ENCODE results near the gene NME2. TPM values are rescaled to one million over a fixed set of nuclear protein-coding genes. Genes with fewer than 3 reads are reported as not detected.
"Not testable (repeated sequence)": the region's sequence is repeated elsewhere in the genome, so short reads cannot be mapped to it uniquely, and the experiment has no call there.

The NME2 gene
- total and polyA plus RNA-seq, 7 donors, result 334 to 1,336 (median 550) TPM

GRCh38 chr17:51170736-51171135, 4.5 kb downstream of the NME2 start:
- no peak overlapping the region for H3K4me3 ChIP-seq
- TF ChIP-seq, protein P1, sequence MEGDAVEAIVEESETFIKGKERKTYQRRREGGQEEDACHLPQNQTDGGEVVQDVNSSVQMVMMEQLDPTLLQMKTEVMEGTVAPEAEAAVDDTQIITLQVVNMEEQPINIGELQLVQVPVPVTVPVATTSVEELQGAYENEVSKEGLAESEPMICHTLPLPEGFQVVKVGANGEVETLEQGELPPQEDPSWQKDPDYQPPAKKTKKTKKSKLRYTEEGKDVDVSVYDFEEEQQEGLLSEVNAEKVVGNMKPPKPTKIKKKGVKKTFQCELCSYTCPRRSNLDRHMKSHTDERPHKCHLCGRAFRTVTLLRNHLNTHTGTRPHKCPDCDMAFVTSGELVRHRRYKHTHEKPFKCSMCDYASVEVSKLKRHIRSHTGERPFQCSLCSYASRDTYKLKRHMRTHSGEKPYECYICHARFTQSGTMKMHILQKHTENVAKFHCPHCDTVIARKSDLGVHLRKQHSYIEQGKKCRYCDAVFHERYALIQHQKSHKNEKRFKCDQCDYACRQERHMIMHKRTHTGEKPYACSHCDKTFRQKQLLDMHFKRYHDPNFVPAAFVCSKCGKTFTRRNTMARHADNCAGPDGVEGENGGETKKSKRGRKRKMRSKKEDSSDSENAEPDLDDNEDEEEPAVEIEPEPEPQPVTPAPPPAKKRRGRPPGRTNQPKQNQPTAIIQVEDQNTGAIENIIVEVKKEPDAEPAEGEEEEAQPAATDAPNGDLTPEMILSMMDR (IDR thresholded peaks at IDR 0.05), result no peak
- H3K9me3 ChIP-seq, result no peaks in the 10 kb centered on the region
- DNase-seq (no peak), ATAC-seq (no peak)
- intact Hi-C loops (cut with DNase I), result no loop called here
- WGBS, 3 donors, result 88 to 92% (median 88%) methylated on average over 2 of the region's 2 CpGs
- no peak overlapping the region for H3K27ac ChIP-seq
- H3K36me3 ChIP-seq (ENCODE audit: insufficient read depth in 1 of 2, low read depth in 1 of 2), result peaks cover 13 to 81% of the 10 kb centered on the region in 2 donors
- H3K4me1 ChIP-seq, result peaks cover 10% of the 10 kb centered on the region
- no peaks in the 10 kb centered on the region for H3K27me3 ChIP-seq (ENCODE audit: insufficient read depth in 3 of 3, low read length in 2 of 3)

GRCh38 chr17:51172030-51172429, 5.8 kb downstream of the NME2 start:
- DNase-seq; H3K27me3 ChIP-seq (ENCODE audit: insufficient read depth in 3 of 3, low read length in 2 of 3); H3K27ac ChIP-seq; ATAC-seq; H3K4me1 ChIP-seq; intact Hi-C loops (cut with DNase I); H3K9me3 ChIP-seq; H3K4me3 ChIP-seq: not testable (repeated sequence)
- H3K36me3 ChIP-seq (ENCODE audit: insufficient read depth in 1 of 2, low read depth in 1 of 2), result peaks cover 13 to 84% of the 10 kb centered on the region in 2 donors
- WGBS, 3 donors, result 86 to 97% (median 93%) methylated on average over 9 of the region's 9 CpGs

GRCh38 chr17:51180486-51180885, 14.3 kb downstream of the NME2 start:
- H3K36me3 ChIP-seq (ENCODE audit: insufficient read depth in 1 of 2, low read depth in 1 of 2), result peaks cover 3 to 83% of the 10 kb centered on the region in 2 donors
- TF ChIP-seq, protein P1 (IDR thresholded peaks at IDR 0.05), result no peak
- H3K4me1 ChIP-seq, result no peaks in the 10 kb centered on the region
- no peak overlapping the region for H3K4me3 ChIP-seq
- no peaks in the 10 kb centered on the region for H3K27me3 ChIP-seq (ENCODE audit: insufficient read depth in 3 of 3, low read length in 2 of 3)
- DNase-seq (no peak), ATAC-seq (no peak)
- H3K9me3 ChIP-seq, result no peaks in the 10 kb centered on the region
- H3K27ac ChIP-seq, result no peak overlapping the region
- WGBS, 3 donors, result 64 to 72% (median 70%) methylated on average over 5 of the region's 5 CpGs
- intact Hi-C loops (cut with DNase I), result no loop called here

GRCh38 chr17:51184124-51184523, 17.9 kb downstream of the NME2 start:
- ATAC-seq (no peak), DNase-seq (no peak)
- TF ChIP-seq, protein P1 (IDR thresholded peaks at IDR 0.05), result no peak
- no peaks in the 10 kb centered on the region for H3K9me3 ChIP-seq
- H3K36me3 ChIP-seq (ENCODE audit: insufficient read depth in 1 of 2, low read depth in 1 of 2), result peaks cover 3 to 90% of the 10 kb centered on the region in 2 donors
- H3K4me1 ChIP-seq, result no peaks in the 10 kb centered on the region
- no peaks in the 10 kb centered on the region for H3K27me3 ChIP-seq (ENCODE audit: insufficient read depth in 3 of 3, low read length in 2 of 3)
- intact Hi-C loops (cut with DNase I), result no loop called here
- 87 to 90% (median 89%) methylated on average over 1 of the region's 1 CpG for WGBS, 3 donors
- no peak overlapping the region for H3K27ac ChIP-seq
- H3K4me3 ChIP-seq, result no peak overlapping the region

- Histone ChIP-seq H3K27me3 (ENCODE audit: insufficient read depth in 3 of 3, low read length in 2 of 3) (no peaks in the 10 kb centered on the region), H3K36me3 (ENCODE audit: insufficient read depth in 1 of 2, low read depth in 1 of 2) (peaks cover 0 to 93% of the 10 kb centered on the region in 2 donors), H3K9me3 (no peaks in the 10 kb centered on the region), H3K27ac (no peak overlapping the region), H3K4me1 (no peaks in the 10 kb centered on the region), H3K4me3 (no peak overlapping the region)
- intact Hi-C loops (cut with DNase I), result no loop called here
- DNase-seq, result no peak
- TF ChIP-seq, protein P1 (IDR thresholded peaks at IDR 0.05), result no peak
- no peak for ATAC-seq
- 76 to 89% (median 81%) methylated on average over 8 of the region's 8 CpGs for WGBS, 3 donors
Measured at GRCh38 chr17:51185763-51186332, 19.6 kb downstream of the NME2 start.
